Measurements from ENCODE around the gene ATPAF1.
"Not testable (repeated sequence)": the region's sequence is repeated elsewhere in the genome, so short reads cannot be mapped to it uniquely, and the experiment has no call there.

Gene ATPAF1

GRCh38 chr1:46699666-46700065 lies 31.5 kb upstream of the ATPAF1 start:
- Histone ChIP-seq H3K9ac (ENCODE audit: low read length) (no peak overlapping the region), H3F3A (ENCODE audit: insufficient read depth, low read length) (no peaks in the 10 kb centered on the region), H3K4me3 (ENCODE audit: low read depth, low read length, poor library complexity, severe bottlenecking) (no peak overlapping the region), H3K36me3 (ENCODE audit: insufficient read depth, low read length) (peaks cover 56% of the 10 kb centered on the region), H3K27ac (ENCODE audit: low read depth, low read length, poor library complexity, severe bottlenecking) (no peak overlapping the region), H4K20me1 (ENCODE audit: insufficient read depth, low read length) (no peaks in the 10 kb centered on the region), H3K79me2 (ENCODE audit: insufficient read depth, low read length) (no peaks in the 10 kb centered on the region), H3K4me2 (ENCODE audit: low read length) (no peak overlapping the region), H3K9me3 (ENCODE audit: low read length) (no peaks in the 10 kb centered on the region), H3K27me3 (ENCODE audit: insufficient read depth, low read length) (no peaks in the 10 kb centered on the region), H3K4me1 (ENCODE audit: insufficient read depth, low read length, severe bottlenecking) (no peaks in the 10 kb centered on the region), H2AFZ (ENCODE audit: low read length) (no peak overlapping the region), H3K9me2 (ENCODE audit: low read depth, low read length) (no peaks in the 10 kb centered on the region)
- TF ChIP-seq CTCF (IDR thresholded peaks at IDR 0.05; ENCODE audit: low read length) (no peak), EZH2 (IDR thresholded peaks at IDR 0.05; ENCODE audit: borderline replicate concordance, low read length) (no peak)

- Histone ChIP-seq H3K9me3 (ENCODE audit: low read length) (no peaks in the 10 kb centered on the region), H3K4me1 (ENCODE audit: insufficient read depth, low read length, severe bottlenecking) (no peaks in the 10 kb centered on the region), H3K27me3 (ENCODE audit: insufficient read depth, low read length) (no peaks in the 10 kb centered on the region), H3K9me2 (ENCODE audit: low read depth, low read length) (no peaks in the 10 kb centered on the region), H3K79me2 (ENCODE audit: insufficient read depth, low read length) (no peaks in the 10 kb centered on the region), H2AFZ (ENCODE audit: low read length) (no peak overlapping the region), H4K20me1 (ENCODE audit: insufficient read depth, low read length) (no peaks in the 10 kb centered on the region), H3K36me3 (ENCODE audit: insufficient read depth, low read length) (peaks cover 46% of the 10 kb centered on the region), H3K4me3 (ENCODE audit: low read depth, low read length, poor library complexity, severe bottlenecking) (no peak overlapping the region), H3F3A (ENCODE audit: insufficient read depth, low read length) (no peaks in the 10 kb centered on the region), H3K9ac (ENCODE audit: low read length) (no peak overlapping the region), H3K27ac (ENCODE audit: low read depth, low read length, poor library complexity, severe bottlenecking) (no peak overlapping the region), H3K4me2 (ENCODE audit: low read length) (no peak overlapping the region)
- TF ChIP-seq CTCF (IDR thresholded peaks at IDR 0.05; ENCODE audit: low read length), result no peak
- no peak for TF ChIP-seq EZH2 (IDR thresholded peaks at IDR 0.05; ENCODE audit: borderline replicate concordance, low read length)
Observed at GRCh38 chr1:46697053-46697452, 28.9 kb upstream of the ATPAF1 start.

- not testable (repeated sequence) for H3K9me2 ChIP-seq (ENCODE audit: low read depth, low read length); H3K79me2 ChIP-seq (ENCODE audit: insufficient read depth, low read length); H4K20me1 ChIP-seq (ENCODE audit: insufficient read depth, low read length); H3K27me3 ChIP-seq (ENCODE audit: insufficient read depth, low read length); H3K4me2 ChIP-seq (ENCODE audit: low read length); H3K4me3 ChIP-seq (ENCODE audit: low read depth, low read length, poor library complexity, severe bottlenecking); H3K27ac ChIP-seq (ENCODE audit: low read depth, low read length, poor library complexity, severe bottlenecking); H2AFZ ChIP-seq (ENCODE audit: low read length); H3K4me1 ChIP-seq (ENCODE audit: insufficient read depth, low read length, severe bottlenecking); H3F3A ChIP-seq (ENCODE audit: insufficient read depth, low read length); H3K9me3 ChIP-seq (ENCODE audit: low read length); H3K9ac ChIP-seq (ENCODE audit: low read length)
- H3K36me3 ChIP-seq (ENCODE audit: insufficient read depth, low read length), result peaks cover 63% of the 10 kb centered on the region
Observed at GRCh38 chr1:46694676-46695075, 26.5 kb upstream of the ATPAF1 start.
